Uterus (tissue), 2 donors: ENCODE measurements around the gene STAB1.

ENCODE experiments used
- CTCF ChIP-seq, 4 experiments: fragments of 200-600 bp in 2 of 4; fragments of 450-650 bp in 2 of 4; sonication (generic) in 2 of 4; IDR thresholded peaks; one replicate each; pipeline ENCODE4 v1.5.1; 2016 to 2019; ENCODE audit warnings: antibody characterized with exemption in 4 of 4, mild to moderate bottlenecking in 2 of 4, moderate library complexity in 1 of 4
- POLR2A ChIP-seq, 2 donors: fragments of 450-650 bp; IDR thresholded peaks; one replicate each; pipeline ENCODE4 v1.6.1; 2016; ENCODE audit warnings: antibody characterized with exemption in 2 of 2, mild to moderate bottlenecking in 1 of 2, moderate library complexity in 1 of 2

GRCh38 chr3:52520141-52520667, 25.1 kb downstream of the STAB1 start:
- no peak for TF ChIP-seq CTCF (IDR thresholded peaks at IDR 0.05)
- no peak for TF ChIP-seq POLR2A (IDR thresholded peaks at IDR 0.05)
